ENCODE measurements around the gene FOXRED2.

GRCh38 chr22:36475341-36475740, 31.5 kb downstream of the FOXRED2 start:
- TF ChIP-seq, protein P1, sequence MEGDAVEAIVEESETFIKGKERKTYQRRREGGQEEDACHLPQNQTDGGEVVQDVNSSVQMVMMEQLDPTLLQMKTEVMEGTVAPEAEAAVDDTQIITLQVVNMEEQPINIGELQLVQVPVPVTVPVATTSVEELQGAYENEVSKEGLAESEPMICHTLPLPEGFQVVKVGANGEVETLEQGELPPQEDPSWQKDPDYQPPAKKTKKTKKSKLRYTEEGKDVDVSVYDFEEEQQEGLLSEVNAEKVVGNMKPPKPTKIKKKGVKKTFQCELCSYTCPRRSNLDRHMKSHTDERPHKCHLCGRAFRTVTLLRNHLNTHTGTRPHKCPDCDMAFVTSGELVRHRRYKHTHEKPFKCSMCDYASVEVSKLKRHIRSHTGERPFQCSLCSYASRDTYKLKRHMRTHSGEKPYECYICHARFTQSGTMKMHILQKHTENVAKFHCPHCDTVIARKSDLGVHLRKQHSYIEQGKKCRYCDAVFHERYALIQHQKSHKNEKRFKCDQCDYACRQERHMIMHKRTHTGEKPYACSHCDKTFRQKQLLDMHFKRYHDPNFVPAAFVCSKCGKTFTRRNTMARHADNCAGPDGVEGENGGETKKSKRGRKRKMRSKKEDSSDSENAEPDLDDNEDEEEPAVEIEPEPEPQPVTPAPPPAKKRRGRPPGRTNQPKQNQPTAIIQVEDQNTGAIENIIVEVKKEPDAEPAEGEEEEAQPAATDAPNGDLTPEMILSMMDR (conservative IDR thresholded peaks at IDR 0.05; ENCODE audit: low read length): no peak
- TF ChIP-seq EZH2phosphoT487 (IDR thresholded peaks at IDR 0.05; ENCODE audit: borderline replicate concordance, low read depth, low read length): no peak

Data from OCI-LY7 (cell line).